NCI-H2107 treated with DMSO at 0.1 percent for 48 hours (cell line): ENCODE measurements around the gene SHISAL1.
"Not testable (repeated sequence)": the region's sequence is repeated elsewhere in the genome, so short reads cannot be mapped to it uniquely, and the experiment has no call there.

Source experiments
- DNase-seq: peaks from one replicate; lab custom pipeline; 2025; ENCODE audit not compliant: unreplicated experiment; lab: John Stamatoyannopoulos, UW

SHISAL1 gene

GRCh38 chr22:44242946-44243724 lies 69.6 kb downstream of the SHISAL1 start:
- DNase-seq, result no peak

- DNase-seq, result not testable (repeated sequence)
Measured at GRCh38 chr22:44241121-44241520, 71.6 kb downstream of the SHISAL1 start.

GRCh38 chr22:44237290-44237689 lies 75.5 kb downstream of the SHISAL1 start:
- no peak for DNase-seq

- DNase-seq, result not testable (repeated sequence)
Measured at GRCh38 chr22:44234372-44234771, 78.4 kb downstream of the SHISAL1 start.

GRCh38 chr22:44231233-44231632 lies 81.5 kb downstream of the SHISAL1 start:
- DNase-seq, result no peak

GRCh38 chr22:44229809-44230208 lies 82.9 kb downstream of the SHISAL1 start:
- DNase-seq, result no peak

- DNase-seq, result no peak
Measured at GRCh38 chr22:44229331-44229730, 83.4 kb downstream of the SHISAL1 start.

- DNase-seq, result no peak
Measured at GRCh38 chr22:44225812-44226211, 86.9 kb downstream of the SHISAL1 start.

GRCh38 chr22:44225091-44225689 lies 87.6 kb downstream of the SHISAL1 start:
- no peak for DNase-seq

- DNase-seq, result no peak
Measured at GRCh38 chr22:44224166-44224565, 88.6 kb downstream of the SHISAL1 start.

GRCh38 chr22:44221710-44222475 lies 90.9 kb downstream of the SHISAL1 start:
- DNase-seq, result no peak

GRCh38 chr22:44220727-44221680 lies 91.7 kb downstream of the SHISAL1 start:
- no peak for DNase-seq

- DNase-seq, result no peak
Measured at GRCh38 chr22:44219101-44219870, 93.5 kb downstream of the SHISAL1 start.

- DNase-seq, result no peak
Measured at GRCh38 chr22:44218071-44218470, 94.7 kb downstream of the SHISAL1 start.

GRCh38 chr22:44217346-44217745 lies 95.4 kb downstream of the SHISAL1 start:
- no peak for DNase-seq

- no peak for DNase-seq
Measured at GRCh38 chr22:44215287-44215686, 97.5 kb downstream of the SHISAL1 start.

- DNase-seq, result no peak
Measured at GRCh38 chr22:44214764-44215163, 98.0 kb downstream of the SHISAL1 start.

GRCh38 chr22:44214187-44214586 lies 98.6 kb downstream of the SHISAL1 start:
- no peak for DNase-seq

GRCh38 chr22:44213489-44214043 lies 99.2 kb downstream of the SHISAL1 start:
- DNase-seq, result no peak

GRCh38 chr22:44212936-44213335 lies 99.8 kb downstream of the SHISAL1 start:
- no peak for DNase-seq
